ENCODE results near the gene DNAJA3. TPM values are rescaled to one million over a fixed set of nuclear protein-coding genes. Genes with fewer than 3 reads are reported as not detected.
A peak's percentile ranks its signal among the peaks of the same experiment; 100 is the strongest.

DNAJA3 gene
- polyA plus RNA-seq, 6 donors from 2014 or later: 42.3 to 64.2 (median 44.2) TPM

DNA sequence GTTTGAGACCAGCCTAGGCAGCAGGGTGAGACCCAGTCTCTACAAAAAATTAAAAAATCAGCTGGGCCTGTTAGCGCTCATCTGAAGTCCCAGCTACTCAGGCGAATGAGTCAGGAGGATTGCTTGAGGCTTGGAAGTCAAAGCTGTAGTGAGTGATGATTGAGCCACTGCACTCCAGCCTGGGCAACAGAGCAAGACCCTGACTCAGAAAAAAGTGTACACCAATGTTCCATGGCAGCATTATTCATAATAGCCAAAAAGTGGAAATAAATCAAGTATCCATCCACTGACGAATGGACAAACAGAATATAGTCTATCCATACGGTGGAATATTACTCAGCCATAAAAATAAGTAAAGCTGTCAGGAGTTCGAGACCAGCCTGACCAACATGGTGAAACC, 46.2 kb downstream of the DNAJA3 start:
- Mint-ChIP-seq H3K36me3 (no peaks in the 10 kb centered on the region), H3K9me3 (peaks cover 0 to 3% (median 0%) of the 10 kb centered on the region in 7 donors), H3K4me1 (peaks cover 15 to 30% (median 18%) of the 10 kb centered on the region in 3 donors), H3K4me3 (peak overlapping the region in 1 of 8 donors; percentile 87), H3K27ac (peak overlapping the region in 3 of 6 donors; percentile 47 to 69 (median 66)), H3K27me3 (no peaks in the 10 kb centered on the region)
- ATAC-seq (ENCODE audit: low read depth in 2 of 2) (no peak), DNase-seq (no peak)

DNA sequence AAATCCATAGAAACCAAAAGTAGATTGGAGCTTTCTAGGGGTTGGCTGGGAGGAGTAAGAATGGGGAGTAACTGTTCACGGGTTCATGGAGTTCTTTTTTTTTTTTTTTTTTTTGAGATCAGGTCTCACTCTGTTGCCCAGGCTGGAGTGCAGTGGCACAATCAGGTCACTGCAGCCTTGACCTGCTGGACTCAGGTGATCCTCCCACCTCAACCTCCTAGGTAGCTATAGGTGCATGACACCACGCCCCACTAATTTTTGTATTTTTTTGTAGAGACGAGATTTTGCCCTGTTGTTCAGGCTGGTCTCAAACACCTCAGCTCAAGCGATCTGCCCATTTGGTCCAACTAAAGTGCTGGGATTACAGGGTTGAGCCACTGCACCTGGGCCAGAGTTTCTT, 47.2 kb downstream of the DNAJA3 start:
- peaks cover 0 to 3% (median 0%) of the 10 kb centered on the region in 7 donors for H3K9me3 Mint-ChIP-seq
- no peaks in the 10 kb centered on the region for H3K27me3 Mint-ChIP-seq
- DNase-seq (no peak), ATAC-seq (ENCODE audit: low read depth in 2 of 2) (no peak)
- no peaks in the 10 kb centered on the region for H3K36me3 Mint-ChIP-seq
- peaks cover 15 to 39% (median 28%) of the 10 kb centered on the region in 3 donors for H3K4me1 Mint-ChIP-seq
- peak overlapping the region in 6 of 8 donors; percentile 23 to 93 (median 78) for H3K4me3 Mint-ChIP-seq
- H3K27ac Mint-ChIP-seq: peak overlapping the region in 4 of 6 donors; percentile 29 to 59 (median 44)

DNA sequence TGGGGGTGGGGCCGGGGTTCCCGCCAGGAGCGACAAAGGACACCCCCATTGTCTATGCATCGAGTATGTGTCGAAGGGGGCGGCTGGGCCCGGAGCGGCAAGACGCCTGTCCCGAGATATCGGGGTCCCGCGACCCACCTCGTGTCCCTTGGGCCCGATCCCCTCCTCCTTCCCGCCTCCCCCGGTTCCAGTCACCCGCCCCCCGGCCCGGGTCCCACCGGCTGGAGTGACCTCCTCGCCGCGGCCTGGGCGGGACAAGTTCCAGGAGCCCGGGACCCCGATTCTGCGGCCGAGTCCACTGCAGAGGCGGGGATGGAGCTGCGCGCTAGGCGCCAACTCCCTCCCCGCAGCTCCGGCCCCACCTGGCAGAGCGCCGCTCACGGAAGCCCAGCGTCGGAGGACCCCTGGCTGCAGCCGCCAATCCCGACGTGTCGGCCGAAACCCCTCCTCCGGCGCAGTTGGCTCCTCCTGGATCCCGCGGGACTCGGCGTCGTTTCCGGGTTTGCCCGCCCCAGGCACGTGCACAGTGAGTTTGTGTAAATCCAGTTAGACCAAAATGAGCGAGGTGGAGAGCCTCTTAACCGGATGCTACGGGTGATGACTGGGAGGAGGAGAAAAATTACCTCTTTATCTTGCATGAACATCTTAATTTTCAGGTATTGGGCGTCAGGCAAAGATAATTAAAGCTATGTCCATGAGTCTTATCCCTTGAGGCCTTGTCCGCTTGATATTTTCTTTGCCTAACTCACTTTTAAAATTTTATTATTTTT, 48.7 kb downstream of the DNAJA3 start, which contains the start of gene NMRAL1:
NMRAL1 (minus strand) TSS at position 434 of the 770 bp plus-strand sequence. CDS start 493 bp downstream, outside the sequence.
- no peaks in the 10 kb centered on the region for H3K36me3 Mint-ChIP-seq
- H3K27ac Mint-ChIP-seq: peak within 1 kb of the TSS; percentile 49 to 92 (median 78)
- H3K9me3 Mint-ChIP-seq: peaks cover 0 to 3% (median 0%) of the 10 kb centered on the region in 7 donors
- peaks cover 21 to 53% (median 37%) of the 10 kb centered on the region in 3 donors for H3K4me1 Mint-ChIP-seq
- peak within 1 kb of the TSS; percentile 82 to 93 (median 88) for H3K4me3 Mint-ChIP-seq
- ATAC-seq (ENCODE audit: low read depth in 2 of 2) (peak; percentile 47 to 49), DNase-seq (peak; percentile 81)
- H3K27me3 Mint-ChIP-seq: no peaks in the 10 kb centered on the region

DNA sequence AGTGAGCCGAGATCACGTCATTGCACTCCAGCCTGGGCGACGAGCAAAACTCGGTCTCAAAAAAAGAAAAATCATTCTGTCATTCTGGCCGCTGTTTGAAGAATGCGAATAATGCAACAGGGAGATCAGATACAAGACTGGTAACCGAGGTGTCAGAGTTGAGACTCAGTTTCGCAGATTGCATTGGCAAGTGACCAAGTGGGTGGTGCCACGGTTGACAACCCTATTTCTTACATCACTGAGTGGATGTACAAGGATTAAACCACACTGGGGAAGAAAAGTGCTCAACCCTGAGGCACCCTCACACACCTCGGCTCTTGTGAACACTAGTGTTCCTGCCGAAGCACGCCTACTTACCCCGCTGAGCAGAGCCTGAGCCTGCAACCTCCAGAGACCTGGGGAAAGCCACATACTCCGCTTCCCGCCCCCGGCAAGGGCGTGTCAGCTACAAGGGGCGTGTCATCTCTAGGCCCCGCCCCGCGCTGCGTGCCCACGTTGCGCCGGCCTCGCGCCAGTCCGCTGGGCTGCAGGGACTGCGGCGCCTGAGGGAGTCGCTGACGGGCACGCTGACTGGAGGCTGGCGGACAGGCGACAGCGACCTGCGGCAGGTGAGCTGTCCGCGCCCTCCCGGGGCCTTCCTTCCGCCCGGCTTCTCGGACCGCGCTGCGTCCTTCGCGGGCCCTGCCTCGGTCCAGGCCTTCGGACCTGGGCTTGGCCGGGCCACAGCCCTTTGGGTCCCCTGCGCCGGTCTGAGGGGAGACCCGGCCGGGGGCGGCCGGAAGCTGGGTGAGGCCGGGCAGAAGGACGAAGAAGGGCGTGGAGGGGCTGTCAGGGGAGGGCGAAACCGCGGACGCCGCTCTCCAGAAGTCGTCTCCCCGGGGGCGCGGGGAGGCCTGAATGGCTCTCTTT, 50.5 kb downstream of the DNAJA3 start, which contains the start of gene HMOX2:
HMOX2 (plus strand) TSS at position 519 of the 909 bp plus-strand sequence. CDS start 29,127 bp downstream, outside the sequence.
- Mint-ChIP-seq H3K4me1 (peaks cover 21 to 54% (median 37%) of the 10 kb centered on the region in 3 donors), H3K27ac (peak within 1 kb of the TSS; percentile 69 to 92 (median 80)), H3K9me3 (peaks cover 0 to 3% (median 0%) of the 10 kb centered on the region in 7 donors), H3K27me3 (no peaks in the 10 kb centered on the region), H3K36me3 (no peaks in the 10 kb centered on the region), H3K4me3 (peak within 1 kb of the TSS; percentile 82 to 94 (median 92))
- DNase-seq (peak; percentile 93), ATAC-seq (ENCODE audit: low read depth in 2 of 2) (peak; percentile 88 to 89)

DNA sequence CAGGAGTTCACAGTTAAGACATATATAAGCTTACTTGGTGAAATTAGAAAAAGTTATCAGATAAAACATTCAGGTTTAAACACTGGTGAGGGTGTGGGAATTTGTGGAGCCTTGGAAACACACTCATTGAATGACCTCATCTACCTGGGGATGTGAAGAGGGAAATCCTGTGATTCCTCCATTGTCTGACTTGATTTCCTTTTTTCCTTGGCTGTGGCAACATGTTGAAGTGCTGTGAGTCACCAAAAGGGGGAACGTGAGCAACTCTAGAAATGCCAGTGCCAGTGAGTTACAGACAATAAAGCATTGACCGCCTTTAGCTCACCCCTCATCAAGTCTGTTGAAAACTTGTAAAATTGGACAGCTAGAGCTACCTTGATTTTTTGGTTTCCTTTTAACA, 52.3 kb downstream of the DNAJA3 start:
- Mint-ChIP-seq H3K4me1 (peaks cover 28 to 59% (median 34%) of the 10 kb centered on the region in 3 donors), H3K4me3 (peak overlapping the region; percentile 23 to 93 (median 89)), H3K27me3 (no peaks in the 10 kb centered on the region), H3K36me3 (no peaks in the 10 kb centered on the region), H3K27ac (peak overlapping the region in 3 of 6 donors; percentile 21 to 74 (median 71)), H3K9me3 (peaks cover 0 to 3% (median 0%) of the 10 kb centered on the region in 7 donors)
- ATAC-seq (ENCODE audit: low read depth in 2 of 2): no peak
- no peak for DNase-seq

DNA sequence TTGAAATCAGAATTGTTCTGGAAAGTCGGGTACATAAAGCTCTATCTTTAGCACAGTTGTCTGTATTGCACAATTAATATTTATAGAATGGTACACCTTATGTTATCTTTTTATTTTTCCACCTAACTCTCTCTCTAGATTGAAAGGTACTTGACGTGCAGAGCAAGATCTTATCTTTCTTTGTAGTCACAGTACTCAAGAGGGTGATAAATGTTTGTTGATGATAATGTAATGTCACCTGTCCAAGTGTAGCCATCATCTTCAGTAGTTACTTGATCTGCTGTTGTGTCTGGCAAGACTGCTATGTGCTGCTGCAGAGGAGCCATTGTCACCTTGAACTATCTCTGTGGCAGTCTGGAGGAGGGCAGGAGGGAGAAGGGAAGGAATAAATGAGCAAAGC, 55.9 kb downstream of the DNAJA3 start:
- ATAC-seq (ENCODE audit: low read depth in 2 of 2) (no peak), DNase-seq (no peak)
- Mint-ChIP-seq H3K9me3 (no peaks in the 10 kb centered on the region), H3K4me3 (no peak overlapping the region), H3K27me3 (no peaks in the 10 kb centered on the region), H3K4me1 (peaks cover 21 to 35% (median 22%) of the 10 kb centered on the region in 3 donors), H3K36me3 (peaks cover 0 to 8% of the 10 kb centered on the region in 2 donors), H3K27ac (peak overlapping the region in 2 of 6 donors; percentile 10 to 46)

DNA sequence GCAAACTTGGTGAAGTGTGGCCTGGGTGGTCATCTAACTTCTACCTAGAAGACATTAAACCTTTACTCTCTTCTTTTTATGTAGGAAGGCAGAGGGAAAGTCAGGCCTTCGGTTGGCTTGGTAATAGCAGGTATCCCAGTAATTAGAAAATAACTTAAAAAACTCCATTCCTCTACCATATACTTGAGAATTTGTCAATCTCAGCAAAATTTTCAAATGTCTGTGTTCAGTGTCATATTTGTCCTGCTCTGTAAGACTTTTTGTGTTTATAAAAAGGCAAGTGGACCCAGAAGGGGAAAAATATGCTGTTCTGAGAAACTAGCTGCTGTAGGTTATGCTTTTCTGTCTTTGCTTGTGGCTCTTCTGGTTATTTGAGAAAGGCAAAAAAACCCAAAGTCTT, 56.3 kb downstream of the DNAJA3 start:
- peak overlapping the region in 1 of 6 donors; percentile 66 for H3K27ac Mint-ChIP-seq
- DNase-seq (no peak), ATAC-seq (ENCODE audit: low read depth in 2 of 2) (no peak)
- H3K9me3 Mint-ChIP-seq: no peaks in the 10 kb centered on the region
- peak overlapping the region in 1 of 8 donors; percentile 31 for H3K4me3 Mint-ChIP-seq
- peaks cover 0 to 8% of the 10 kb centered on the region in 2 donors for H3K36me3 Mint-ChIP-seq
- peaks cover 18 to 32% (median 22%) of the 10 kb centered on the region in 3 donors for H3K4me1 Mint-ChIP-seq
- no peaks in the 10 kb centered on the region for H3K27me3 Mint-ChIP-seq

DNA sequence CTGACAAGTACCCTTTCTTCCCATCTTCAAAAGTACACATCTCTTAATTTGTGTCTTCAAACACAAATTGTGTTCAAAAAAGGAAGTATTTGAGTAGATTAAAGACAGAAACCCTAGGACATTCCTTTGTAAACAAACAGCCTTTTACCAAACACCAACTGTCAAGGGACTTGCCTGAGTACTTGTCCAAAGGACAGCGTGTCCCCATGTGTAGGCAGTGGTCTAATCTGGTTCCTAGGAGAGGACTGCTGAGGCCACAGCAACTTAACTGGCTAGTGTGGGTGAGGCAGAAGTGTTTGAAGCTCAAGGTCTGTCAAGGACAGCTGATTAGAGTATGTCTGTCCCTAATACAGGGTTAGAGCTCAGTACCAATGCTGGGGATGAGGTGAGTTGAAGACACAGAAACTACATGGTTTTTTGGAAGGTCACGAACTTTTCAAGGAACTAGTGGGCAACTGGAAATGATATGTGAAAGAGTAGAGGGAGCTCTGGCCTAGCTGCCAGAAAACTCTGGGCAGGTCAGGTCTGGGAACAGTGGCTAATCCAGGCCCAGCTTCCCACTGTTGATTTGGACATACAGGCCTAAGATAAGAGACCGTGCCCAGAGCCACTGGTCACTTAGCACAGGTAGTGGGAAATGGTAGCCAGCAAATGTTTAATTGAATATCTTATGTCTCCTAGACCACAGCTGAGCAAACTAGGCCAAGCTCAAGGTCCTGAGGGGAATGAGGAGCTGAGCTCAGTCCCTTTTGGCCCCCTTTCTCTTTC, 60.6 kb downstream of the DNAJA3 start:
- ATAC-seq (ENCODE audit: low read depth in 2 of 2) (no peak), DNase-seq (no peak)
- Mint-ChIP-seq H3K4me3 (no peak overlapping the region), H3K36me3 (peaks cover 0 to 8% of the 10 kb centered on the region in 2 donors), H3K4me1 (peaks cover 8 to 23% (median 13%) of the 10 kb centered on the region in 3 donors), H3K9me3 (no peaks in the 10 kb centered on the region), H3K27ac (peak overlapping the region in 3 of 6 donors; percentile 55 to 85 (median 83)), H3K27me3 (no peaks in the 10 kb centered on the region)

DNA sequence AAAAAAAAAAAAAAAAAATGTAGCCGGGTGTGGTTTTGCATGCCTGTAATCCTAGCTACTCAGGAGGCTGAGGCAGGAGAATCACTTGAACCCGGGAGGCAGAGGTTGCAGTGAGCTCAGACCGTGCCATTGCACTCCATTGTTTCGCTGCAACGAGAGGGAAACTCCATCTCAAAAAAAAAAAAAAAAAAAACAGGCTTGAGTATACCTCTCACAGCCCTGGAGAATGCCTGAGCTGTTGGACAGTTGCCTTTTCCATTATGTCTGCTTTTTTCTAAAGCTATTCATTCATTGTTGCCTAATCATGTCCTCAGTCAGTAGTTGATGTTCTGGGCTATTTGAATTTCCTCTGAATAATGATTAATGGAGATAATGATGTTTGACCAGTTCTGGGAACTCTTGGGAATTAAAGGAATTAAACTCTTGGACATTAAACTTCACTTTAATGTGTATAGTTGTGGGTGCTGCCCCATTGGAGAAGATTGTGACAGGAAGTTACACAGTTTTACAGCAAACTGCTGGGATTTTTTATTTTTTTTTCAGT, 62.4 kb downstream of the DNAJA3 start:
- Mint-ChIP-seq H3K36me3 (peaks cover 0 to 8% of the 10 kb centered on the region in 2 donors), H3K4me3 (no peak overlapping the region), H3K27me3 (no peaks in the 10 kb centered on the region), H3K27ac (peak overlapping the region in 3 of 6 donors; percentile 33 to 66 (median 50)), H3K9me3 (no peaks in the 10 kb centered on the region), H3K4me1 (peaks cover 5 to 12% (median 8%) of the 10 kb centered on the region in 3 donors)
- DNase-seq (no peak), ATAC-seq (ENCODE audit: low read depth in 2 of 2) (no peak)

DNA sequence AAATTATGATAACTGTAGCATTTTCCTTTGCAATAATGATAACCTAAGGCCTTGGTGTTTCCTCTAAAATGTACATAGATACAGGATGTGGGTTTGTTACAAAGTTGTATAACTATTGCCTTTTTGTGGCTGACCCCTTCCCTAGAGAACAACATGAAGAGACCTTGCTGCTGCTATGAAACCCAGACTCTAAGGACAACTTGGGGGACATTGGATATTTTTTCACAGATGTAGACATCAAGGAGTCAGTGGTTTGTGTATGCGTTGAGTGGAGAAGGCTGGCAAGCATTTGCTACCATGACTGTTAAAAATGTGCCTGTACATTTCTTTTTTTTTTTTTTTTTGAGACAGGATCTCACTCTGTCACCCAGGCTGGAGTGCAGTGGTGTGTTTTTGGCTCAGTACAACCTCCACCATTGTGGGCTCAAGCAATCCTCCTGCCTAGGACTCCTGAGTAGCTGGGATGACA, 62.9 kb downstream of the DNAJA3 start:
- no peak overlapping the region for H3K4me3 Mint-ChIP-seq
- peaks cover 5 to 13% (median 10%) of the 10 kb centered on the region in 3 donors for H3K4me1 Mint-ChIP-seq

DNA sequence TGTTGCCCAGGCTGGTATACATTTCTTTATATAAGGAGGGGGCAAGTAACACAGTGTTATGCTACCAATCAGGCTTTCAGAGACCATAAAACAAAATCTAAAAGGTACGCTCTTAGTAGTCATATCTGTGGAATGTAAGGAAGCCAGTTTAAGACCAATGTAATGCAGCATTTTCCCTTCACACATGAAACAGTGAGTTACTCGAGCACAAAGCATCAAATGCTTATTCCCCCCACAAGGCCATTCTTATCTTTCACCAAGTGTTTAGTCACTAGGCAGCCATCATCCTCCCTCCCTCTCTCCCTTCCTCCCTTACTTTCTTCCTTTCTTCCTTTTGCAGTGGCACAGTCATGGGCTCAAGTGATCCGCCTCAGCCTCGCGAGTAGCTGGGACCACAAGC, 63.4 kb downstream of the DNAJA3 start:
- H3K4me3 Mint-ChIP-seq: no peak overlapping the region
- ATAC-seq (ENCODE audit: low read depth in 2 of 2): no peak
- peak overlapping the region in 4 of 6 donors; percentile 21 to 79 (median 60) for H3K27ac Mint-ChIP-seq

More for the DNA sequence above, 62.9 kb downstream of the DNAJA3 start:
- ATAC-seq (ENCODE audit: low read depth in 2 of 2): no peak
- peak overlapping the region in 4 of 6 donors; percentile 50 to 79 (median 62) for H3K27ac Mint-ChIP-seq
- no peak for DNase-seq
- H3K36me3 Mint-ChIP-seq: peaks cover 0 to 8% of the 10 kb centered on the region in 2 donors
- H3K9me3 Mint-ChIP-seq: no peaks in the 10 kb centered on the region
- H3K27me3 Mint-ChIP-seq: no peaks in the 10 kb centered on the region

DNA sequence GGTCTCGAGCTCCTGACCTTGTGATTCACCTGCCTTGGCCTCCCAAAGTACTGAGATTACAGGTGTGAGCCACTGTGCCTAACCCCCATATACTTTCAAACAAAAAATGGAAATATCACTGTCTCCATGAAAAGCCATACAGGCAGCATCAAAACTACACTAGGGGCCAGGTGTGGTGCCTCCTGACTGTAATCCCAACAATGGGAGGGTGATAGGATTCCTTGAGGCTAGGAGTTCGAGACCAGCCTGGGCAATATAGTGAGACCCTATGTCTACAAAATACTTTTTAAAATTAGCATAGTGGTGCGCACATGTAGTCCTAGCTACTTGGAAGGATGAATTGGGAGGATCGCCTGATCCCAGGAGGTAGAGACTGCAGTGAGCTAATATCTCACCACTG, 66.2 kb downstream of the DNAJA3 start:
- Mint-ChIP-seq H3K4me3 (no peak overlapping the region), H3K9me3 (no peaks in the 10 kb centered on the region), H3K27me3 (no peaks in the 10 kb centered on the region), H3K36me3 (no peaks in the 10 kb centered on the region), H3K4me1 (peaks cover 10 to 19% (median 15%) of the 10 kb centered on the region in 3 donors), H3K27ac (peak overlapping the region in 1 of 6 donors; percentile 60)
- DNase-seq (no peak), ATAC-seq (ENCODE audit: low read depth in 2 of 2) (no peak)

More for the DNA sequence above, 63.4 kb downstream of the DNAJA3 start:
- Mint-ChIP-seq H3K36me3 (peaks cover 0 to 8% of the 10 kb centered on the region in 2 donors), H3K4me1 (peaks cover 8 to 13% (median 10%) of the 10 kb centered on the region in 3 donors), H3K9me3 (no peaks in the 10 kb centered on the region), H3K27me3 (no peaks in the 10 kb centered on the region)
- DNase-seq: no peak
